Neural cell (in vitro differentiated cells): ENCODE measurements around the gene ABCB8.

ENCODE experiments used
- EP300 ChIP-seq: fragments of 450-650 bp; conservative IDR thresholded peaks from 2 replicates; pipeline ENCODE4 v1.6.1; 2014; ENCODE audit warnings: antibody characterized with exemption, mild to moderate bottlenecking, moderate library complexity; ENCODE audit not compliant: poor library complexity, severe bottlenecking
- EZH2 ChIP-seq: fragments of 200-600, 300-800 bp; shearing (Covaris generic), sonication (generic); IDR thresholded peaks from 2 replicates; pipeline ENCODE4 v1.6.1; 2014; ENCODE audit warnings: antibody characterized with exemption, low read length, borderline replicate concordance, mild to moderate bottlenecking; ENCODE audit not compliant: insufficient read depth, poor library complexity, severe bottlenecking
- MXI1 ChIP-seq: fragments of 450-650 bp; conservative IDR thresholded peaks from 2 replicates; pipeline ENCODE4 v1.6.1; 2014; ENCODE audit warnings: antibody characterized with exemption, mild to moderate bottlenecking; ENCODE audit not compliant: poor library complexity, severe bottlenecking
- POLR2AphosphoS5 ChIP-seq: IDR thresholded peaks from 2 replicates; pipeline ENCODE4 v1.6.1; 2012
- RAD21 ChIP-seq: fragments of 450-650 bp; conservative IDR thresholded peaks from 2 replicates; pipeline ENCODE4 v1.6.1; 2014; ENCODE audit warnings: antibody characterized with exemption, mild to moderate bottlenecking, moderate library complexity
- TAF1 ChIP-seq: IDR thresholded peaks from 2 replicates; pipeline ENCODE4 v1.6.1; 2012; ENCODE audit warnings: low read depth
- TF ChIP-seq, protein P1 (sequence below): fragments of 450-650 bp; IDR thresholded peaks from 2 replicates; pipeline ENCODE4 v1.5.1; 2014; ENCODE audit warnings: antibody characterized with exemption, mild to moderate bottlenecking, moderate library complexity; ENCODE audit not compliant: poor library complexity, severe bottlenecking
- TF ChIP-seq, protein P2 (sequence below): IDR thresholded peaks from 2 replicates; pipeline ENCODE4 v1.6.1; 2012; ENCODE audit warnings: borderline replicate concordance

DNA sequence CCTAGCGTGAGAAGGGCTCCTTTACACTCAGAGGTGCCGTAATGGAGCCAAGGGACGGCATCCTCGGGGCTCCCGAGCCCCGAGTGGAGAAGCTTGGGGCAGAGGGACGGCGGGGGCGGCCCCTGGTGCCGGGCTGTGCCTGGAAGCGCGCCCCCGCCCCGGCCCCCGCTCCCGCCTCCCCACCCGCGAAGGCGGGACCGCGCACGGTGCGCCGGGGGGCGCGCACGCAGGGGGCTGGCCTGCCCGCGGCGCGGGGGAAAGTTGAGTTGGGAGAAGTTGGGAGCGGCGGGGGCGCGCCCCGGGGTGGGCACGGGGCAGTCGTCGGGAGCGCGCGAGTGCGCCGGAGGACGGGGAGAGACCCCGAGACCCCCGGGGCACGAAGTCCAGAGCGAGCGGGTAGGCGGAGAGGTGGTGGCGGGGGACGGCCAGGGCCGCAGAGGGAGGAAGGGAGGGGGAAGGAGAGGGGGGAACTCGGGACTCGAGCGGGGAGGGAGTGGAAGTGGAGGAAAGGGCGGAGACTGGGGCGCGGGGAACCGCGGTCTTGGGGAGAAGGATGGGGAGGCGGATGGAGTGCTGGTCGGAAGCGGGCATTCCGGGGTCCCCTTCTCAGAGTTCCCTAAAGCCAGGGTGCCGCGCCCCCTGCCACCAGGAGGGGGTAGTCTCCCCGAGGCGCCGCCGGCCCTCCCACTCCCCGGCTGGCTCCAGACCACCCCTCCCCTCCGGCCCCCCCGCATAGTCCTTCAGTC lies 31.3 kb downstream of the ABCB8 start, which contains the start of gene SLC4A2:
- TF ChIP-seq EZH2 = no peak
- TF ChIP-seq, protein P1, sequence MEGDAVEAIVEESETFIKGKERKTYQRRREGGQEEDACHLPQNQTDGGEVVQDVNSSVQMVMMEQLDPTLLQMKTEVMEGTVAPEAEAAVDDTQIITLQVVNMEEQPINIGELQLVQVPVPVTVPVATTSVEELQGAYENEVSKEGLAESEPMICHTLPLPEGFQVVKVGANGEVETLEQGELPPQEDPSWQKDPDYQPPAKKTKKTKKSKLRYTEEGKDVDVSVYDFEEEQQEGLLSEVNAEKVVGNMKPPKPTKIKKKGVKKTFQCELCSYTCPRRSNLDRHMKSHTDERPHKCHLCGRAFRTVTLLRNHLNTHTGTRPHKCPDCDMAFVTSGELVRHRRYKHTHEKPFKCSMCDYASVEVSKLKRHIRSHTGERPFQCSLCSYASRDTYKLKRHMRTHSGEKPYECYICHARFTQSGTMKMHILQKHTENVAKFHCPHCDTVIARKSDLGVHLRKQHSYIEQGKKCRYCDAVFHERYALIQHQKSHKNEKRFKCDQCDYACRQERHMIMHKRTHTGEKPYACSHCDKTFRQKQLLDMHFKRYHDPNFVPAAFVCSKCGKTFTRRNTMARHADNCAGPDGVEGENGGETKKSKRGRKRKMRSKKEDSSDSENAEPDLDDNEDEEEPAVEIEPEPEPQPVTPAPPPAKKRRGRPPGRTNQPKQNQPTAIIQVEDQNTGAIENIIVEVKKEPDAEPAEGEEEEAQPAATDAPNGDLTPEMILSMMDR = peak; percentile 40
- TF ChIP-seq EP300 = no peak
- TF ChIP-seq RAD21 = no peak
- TF ChIP-seq POLR2AphosphoS5 = no peak
- no peak for TF ChIP-seq TAF1
- TF ChIP-seq, protein P2, sequence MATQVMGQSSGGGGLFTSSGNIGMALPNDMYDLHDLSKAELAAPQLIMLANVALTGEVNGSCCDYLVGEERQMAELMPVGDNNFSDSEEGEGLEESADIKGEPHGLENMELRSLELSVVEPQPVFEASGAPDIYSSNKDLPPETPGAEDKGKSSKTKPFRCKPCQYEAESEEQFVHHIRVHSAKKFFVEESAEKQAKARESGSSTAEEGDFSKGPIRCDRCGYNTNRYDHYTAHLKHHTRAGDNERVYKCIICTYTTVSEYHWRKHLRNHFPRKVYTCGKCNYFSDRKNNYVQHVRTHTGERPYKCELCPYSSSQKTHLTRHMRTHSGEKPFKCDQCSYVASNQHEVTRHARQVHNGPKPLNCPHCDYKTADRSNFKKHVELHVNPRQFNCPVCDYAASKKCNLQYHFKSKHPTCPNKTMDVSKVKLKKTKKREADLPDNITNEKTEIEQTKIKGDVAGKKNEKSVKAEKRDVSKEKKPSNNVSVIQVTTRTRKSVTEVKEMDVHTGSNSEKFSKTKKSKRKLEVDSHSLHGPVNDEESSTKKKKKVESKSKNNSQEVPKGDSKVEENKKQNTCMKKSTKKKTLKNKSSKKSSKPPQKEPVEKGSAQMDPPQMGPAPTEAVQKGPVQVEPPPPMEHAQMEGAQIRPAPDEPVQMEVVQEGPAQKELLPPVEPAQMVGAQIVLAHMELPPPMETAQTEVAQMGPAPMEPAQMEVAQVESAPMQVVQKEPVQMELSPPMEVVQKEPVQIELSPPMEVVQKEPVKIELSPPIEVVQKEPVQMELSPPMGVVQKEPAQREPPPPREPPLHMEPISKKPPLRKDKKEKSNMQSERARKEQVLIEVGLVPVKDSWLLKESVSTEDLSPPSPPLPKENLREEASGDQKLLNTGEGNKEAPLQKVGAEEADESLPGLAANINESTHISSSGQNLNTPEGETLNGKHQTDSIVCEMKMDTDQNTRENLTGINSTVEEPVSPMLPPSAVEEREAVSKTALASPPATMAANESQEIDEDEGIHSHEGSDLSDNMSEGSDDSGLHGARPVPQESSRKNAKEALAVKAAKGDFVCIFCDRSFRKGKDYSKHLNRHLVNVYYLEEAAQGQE = no peak
- no peak for TF ChIP-seq MXI1
